Keratinocyte (primary cell): Measurements from ENCODE around the gene CAMKMT. TPM values are rescaled to one million over a fixed set of nuclear protein-coding genes. Genes with fewer than 3 reads are reported as not detected.

Experiments
- DNase-seq: peaks from one replicate; pipeline ENCODE4 v3.0.0-alpha.2; 2011; ENCODE audit warnings: low read depth, missing footprints, low spot score
- FAIRE-seq: peaks from 2 replicates; lab custom pipeline; 2011; peaks lifted over from hg19 to GRCh38; lab: Jason Lieb, UNC
- H2AFZ ChIP-seq: 2 replicates; pipeline ENCODE4 v1.6.0; 2012; ENCODE audit warnings: low read length, control low read depth, inconsistent platforms; ENCODE audit not compliant: control insufficient read depth
- H3K27ac ChIP-seq: 2 replicates; pipeline ENCODE4 v1.5.1; 2011; ENCODE audit warnings: low read length; ENCODE audit not compliant: control insufficient read depth, insufficient read depth
- H3K27me3 ChIP-seq: 3 replicates; pipeline ENCODE4 v1.6.0; 2011; ENCODE audit warnings: low read length; ENCODE audit not compliant: control insufficient read depth, insufficient read depth; ENCODE audit errors: extremely low read depth
- H3K36me3 ChIP-seq, 2 experiments: 2 replicates in 1 of 2; 3 replicates in 1 of 2; pipeline ENCODE4 v1.5.1; 2011; ENCODE audit warnings: low read length in 2 of 2, mild to moderate bottlenecking in 1 of 2; ENCODE audit not compliant: control insufficient read depth in 2 of 2, insufficient read depth in 2 of 2; ENCODE audit errors: extremely low read depth in 1 of 2
- H3K4me1 ChIP-seq: 3 replicates; pipeline ENCODE4 v1.5.1; 2011; ENCODE audit warnings: low read length; ENCODE audit not compliant: control insufficient read depth, insufficient read depth; ENCODE audit errors: extremely low read depth
- H3K4me2 ChIP-seq: 3 replicates; pipeline ENCODE4 v1.6.0; 2011; ENCODE audit warnings: low read depth, low read length; ENCODE audit not compliant: control insufficient read depth, insufficient read depth; ENCODE audit errors: extremely low read depth
- H3K4me3 ChIP-seq, 3 experiments: fragments of 200-600 bp in 1 of 3; sonication (generic) in 1 of 3; 2 replicates in 2 of 3; 3 replicates in 1 of 3; pipeline ENCODE4 v1.5.1; 2011 to 2016; ENCODE audit warnings: low read length in 3 of 3, mild to moderate bottlenecking in 3 of 3, control low read depth in 2 of 3, inconsistent platforms in 1 of 3, low read depth in 1 of 3, mixed read lengths in 1 of 3, mixed run types in 1 of 3, moderate library complexity in 1 of 3; ENCODE audit not compliant: control insufficient read depth in 2 of 3, insufficient read depth in 2 of 3; ENCODE audit errors: extremely low read depth in 1 of 3
- H3K79me2 ChIP-seq: 2 replicates; pipeline ENCODE4 v1.6.0; 2012; ENCODE audit warnings: low read length; ENCODE audit not compliant: control insufficient read depth, insufficient read depth
- H3K9ac ChIP-seq: 3 replicates; pipeline ENCODE4 v1.6.0; 2011; ENCODE audit warnings: low read length; ENCODE audit not compliant: control insufficient read depth, insufficient read depth; ENCODE audit errors: extremely low read depth
- H3K9me1 ChIP-seq: 3 replicates; pipeline ENCODE4 v1.6.0; 2011; ENCODE audit warnings: low read length; ENCODE audit not compliant: control insufficient read depth, insufficient read depth; ENCODE audit errors: extremely low read depth
- H3K9me3 ChIP-seq: 2 replicates; pipeline ENCODE4 v1.5.1; 2012; ENCODE audit warnings: low read depth, low read length; ENCODE audit not compliant: control insufficient read depth
- H4K20me1 ChIP-seq: 3 replicates; pipeline ENCODE4 v1.6.0; 2011; ENCODE audit warnings: low read length; ENCODE audit not compliant: control insufficient read depth, insufficient read depth; ENCODE audit errors: extremely low read depth
- CTCF ChIP-seq, 3 experiments: IDR thresholded peaks in 1 of 3; conservative IDR thresholded peaks in 1 of 3; optimal IDR thresholded peaks in 1 of 3; 2 replicates in 2 of 3; 3 replicates in 1 of 3; pipeline versions ENCODE3 to v1.5.1; 2011; ENCODE audit warnings: low read length in 3 of 3, mild to moderate bottlenecking in 3 of 3, moderate library complexity in 2 of 3, control low read depth in 1 of 3, inconsistent platforms in 1 of 3; ENCODE audit not compliant: insufficient read depth in 2 of 3; ENCODE audit errors: extremely low read depth in 1 of 3
- EZH2 ChIP-seq: IDR thresholded peaks from one replicate; pipeline ENCODE4 v1.6.1; 2012; ENCODE audit warnings: inconsistent platforms, mild to moderate bottlenecking, low read length, moderate library complexity
- dilution Hi-C: fragments of 300-500 bp; cut with MboI; formaldehyde crosslinking; loops from one replicate; pipeline ENCODE4 v1.7.0; 2020; ENCODE audit warnings: low sequenced_read_pairs; ENCODE audit not compliant: extremely low pct_ligation_motif_present
- polyA plus RNA-seq, 5 experiments: library from polyadenylated mRNA; depleted of rRNA in 3 of 5; stranded (reverse) in 3 of 5; stranded (forward) in 1 of 5; unstranded in 1 of 5; fragments of >200 nt; gene quantifications; 1 replicate in 1 of 5; 2 replicates in 3 of 5; 3 replicates in 1 of 5; pipeline versions ENCODE4 v1.2.1 to v1.2.3, GENCODE V29; 2011 to 2012; ENCODE audit warnings: missing spikeins in 2 of 5, low read depth in 1 of 5, low replicate concordance in 1 of 5

Gene CAMKMT
- polyA plus RNA-seq, 1 donor (not counting 4 experiments of a cell fraction or from before 2014, with no cell fraction given): 9.9 TPM

GRCh38 chr2:44731505-44731904 is 369.8 kb downstream of the CAMKMT start:
- no peak for FAIRE-seq
- dilution Hi-C loops: no loop called here

GRCh38 chr2:44736270-44736942 is 374.7 kb downstream of the CAMKMT start:
- no peaks in the 10 kb centered on the region for H3K79me2 ChIP-seq

More at GRCh38 chr2:44731505-44731904, 369.8 kb downstream of the CAMKMT start:
- Histone ChIP-seq H3K4me3 (no peak overlapping the region), H3K4me2 (no peak overlapping the region), H3K9ac (no peak overlapping the region), H2AFZ (no peak overlapping the region), H3K27ac (no peak overlapping the region), H3K79me2 (no peaks in the 10 kb centered on the region), H3K9me3 (no peaks in the 10 kb centered on the region), H3K36me3 (no peaks in the 10 kb centered on the region), H4K20me1 (no peaks in the 10 kb centered on the region), H3K9me1 (no peaks in the 10 kb centered on the region), H3K27me3 (no peaks in the 10 kb centered on the region), H3K4me1 (no peaks in the 10 kb centered on the region)
- no peak for DNase-seq
- TF ChIP-seq EZH2: no peak
- no peak for TF ChIP-seq CTCF (optimal IDR thresholded peaks at IDR 0.05 in 1 of 3, IDR thresholded peaks at IDR 0.05 in 1 of 3, conservative IDR thresholded peaks at IDR 0.05 in 1 of 3; ENCODE audit: extremely low read depth in 1 of 3, insufficient read depth in 2 of 3, low read length in 3 of 3)

More at GRCh38 chr2:44736270-44736942, 374.7 kb downstream of the CAMKMT start:
- Histone ChIP-seq H3K36me3 (no peaks in the 10 kb centered on the region), H3K9ac (no peak overlapping the region), H2AFZ (no peak overlapping the region), H3K4me2 (no peak overlapping the region), H3K4me3 (no peak overlapping the region), H3K27ac (no peak overlapping the region), H3K9me3 (no peaks in the 10 kb centered on the region), H3K9me1 (no peaks in the 10 kb centered on the region), H3K27me3 (no peaks in the 10 kb centered on the region), H4K20me1 (no peaks in the 10 kb centered on the region), H3K4me1 (no peaks in the 10 kb centered on the region)
- FAIRE-seq: no peak
- dilution Hi-C loops: no loop called here
- no peak for DNase-seq
- TF ChIP-seq CTCF (optimal IDR thresholded peaks at IDR 0.05 in 1 of 3, IDR thresholded peaks at IDR 0.05 in 1 of 3, conservative IDR thresholded peaks at IDR 0.05 in 1 of 3; ENCODE audit: extremely low read depth in 1 of 3, insufficient read depth in 2 of 3, low read length in 3 of 3) (no peak), EZH2 (no peak)
